Measurements from ENCODE around the gene CNKSR1.

- TF ChIP-seq CTCF (conservative IDR thresholded peaks at IDR 0.05; ENCODE audit: low read depth, low read length) (0 out of 2 replicates have a peak, but pooled peaks have one; percentile 15), EZH2phosphoT487 (IDR thresholded peaks at IDR 0.05; ENCODE audit: borderline replicate concordance, low read length) (no peak), EZH2 (IDR thresholded peaks at IDR 0.05; ENCODE audit: low read length, unreplicated experiment) (no peak)
Measured at GRCh38 chr1:26189751-26190275, 12.5 kb downstream of the CNKSR1 start.

All from PC-3 (cell line).